GM10266 (cell line): ENCODE results near the gene GOLPH3L.
"Not testable (repeated sequence)": the region's sequence is repeated elsewhere in the genome, so short reads cannot be mapped to it uniquely, and the experiment has no call there.

Experiments used
- DNase-seq: peaks from one replicate; pipeline ENCODE4 v3.0.0; 2012; ENCODE audit errors: extremely low spot score
- CTCF ChIP-seq: IDR thresholded peaks from 2 replicates; pipeline ENCODE4 v1.5.1; 2012; ENCODE audit warnings: mild to moderate bottlenecking, low read depth; ENCODE audit not compliant: control insufficient read depth, insufficient read depth; ENCODE audit errors: missing control alignments

The GOLPH3L gene

GRCh38 chr1:150628766-150629114, 68.2 kb downstream of the GOLPH3L start:
- no peak for DNase-seq
- TF ChIP-seq CTCF, result no peak

- no peak for DNase-seq
- TF ChIP-seq CTCF, result no peak
These were observed 69.0 kb downstream of the GOLPH3L start for GRCh38 chr1:150627826-150628410.

GRCh38 chr1:150626150-150626549, 70.8 kb downstream of the GOLPH3L start:
- no peak for DNase-seq
- no peak for TF ChIP-seq CTCF

- not testable (repeated sequence) for DNase-seq
These were observed 72.4 kb downstream of the GOLPH3L start for GRCh38 chr1:150624546-150624945.

GRCh38 chr1:150624134-150624533, 72.8 kb downstream of the GOLPH3L start:
- not testable (repeated sequence) for DNase-seq

GRCh38 chr1:150622303-150622975, 74.5 kb downstream of the GOLPH3L start:
- peak; percentile 20 for DNase-seq
- TF ChIP-seq CTCF, result no peak

GRCh38 chr1:150621497-150622302, 75.3 kb downstream of the GOLPH3L start:
- peak; percentile 45 for DNase-seq
- peak; percentile 65 for TF ChIP-seq CTCF

GRCh38 chr1:150620919-150621318, 76.0 kb downstream of the GOLPH3L start:
- no peak for TF ChIP-seq CTCF
- no peak for DNase-seq
